HG03354 (cell line): Measurements from ENCODE around the gene RAB34.
"Not testable (repeated sequence)": the region's sequence is repeated elsewhere in the genome, so short reads cannot be mapped to it uniquely, and the experiment has no call there.

Experiments
- ATAC-seq: cut with Tn5 transposase; IDR thresholded peaks from one replicate; pipeline ENCODE4 v1.9.1; 2021; ENCODE audit warnings: mild to moderate bottlenecking; ENCODE audit not compliant: unreplicated experiment, poor library complexity, severe bottlenecking

RAB34 gene

DNA sequence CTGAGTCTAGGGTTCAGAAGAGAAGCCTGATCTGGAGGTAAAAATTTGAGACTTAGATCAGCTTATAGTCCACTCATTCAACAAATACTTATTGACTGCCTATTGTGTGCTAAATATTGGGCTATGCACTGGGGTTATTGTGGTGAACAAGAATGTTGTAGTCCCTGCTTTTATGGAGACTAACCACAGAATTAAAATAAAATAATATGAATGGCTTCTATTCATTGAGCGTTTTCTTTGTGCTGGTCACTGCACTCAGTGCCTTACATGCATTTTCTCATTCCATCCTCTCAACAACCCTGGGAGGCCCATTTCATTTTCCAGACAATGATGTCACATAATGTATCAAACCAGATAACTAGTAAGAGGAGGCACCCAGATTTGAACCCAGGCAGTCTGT lies 15.7 kb upstream of the RAB34 start:
- no peak for ATAC-seq

DNA sequence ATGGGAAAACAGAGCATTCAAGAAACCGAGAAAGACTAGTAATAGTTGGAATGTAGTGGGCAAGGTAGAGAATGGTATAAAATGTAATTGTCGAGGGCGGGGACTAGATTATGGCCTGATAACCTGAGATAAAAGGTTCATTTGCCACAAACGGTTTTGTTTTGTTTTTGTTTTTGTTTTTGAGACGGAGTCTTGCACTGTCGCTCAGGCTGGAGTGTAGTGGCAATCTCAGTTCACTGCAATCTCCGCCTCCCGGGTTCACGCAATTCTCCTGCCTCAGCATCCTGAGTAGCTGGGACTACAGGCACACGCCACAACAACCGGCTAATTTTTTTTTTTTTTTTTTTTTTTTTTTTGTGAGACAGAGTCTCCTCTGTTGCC lies 12.3 kb upstream of the RAB34 start:
- no peak for ATAC-seq

DNA sequence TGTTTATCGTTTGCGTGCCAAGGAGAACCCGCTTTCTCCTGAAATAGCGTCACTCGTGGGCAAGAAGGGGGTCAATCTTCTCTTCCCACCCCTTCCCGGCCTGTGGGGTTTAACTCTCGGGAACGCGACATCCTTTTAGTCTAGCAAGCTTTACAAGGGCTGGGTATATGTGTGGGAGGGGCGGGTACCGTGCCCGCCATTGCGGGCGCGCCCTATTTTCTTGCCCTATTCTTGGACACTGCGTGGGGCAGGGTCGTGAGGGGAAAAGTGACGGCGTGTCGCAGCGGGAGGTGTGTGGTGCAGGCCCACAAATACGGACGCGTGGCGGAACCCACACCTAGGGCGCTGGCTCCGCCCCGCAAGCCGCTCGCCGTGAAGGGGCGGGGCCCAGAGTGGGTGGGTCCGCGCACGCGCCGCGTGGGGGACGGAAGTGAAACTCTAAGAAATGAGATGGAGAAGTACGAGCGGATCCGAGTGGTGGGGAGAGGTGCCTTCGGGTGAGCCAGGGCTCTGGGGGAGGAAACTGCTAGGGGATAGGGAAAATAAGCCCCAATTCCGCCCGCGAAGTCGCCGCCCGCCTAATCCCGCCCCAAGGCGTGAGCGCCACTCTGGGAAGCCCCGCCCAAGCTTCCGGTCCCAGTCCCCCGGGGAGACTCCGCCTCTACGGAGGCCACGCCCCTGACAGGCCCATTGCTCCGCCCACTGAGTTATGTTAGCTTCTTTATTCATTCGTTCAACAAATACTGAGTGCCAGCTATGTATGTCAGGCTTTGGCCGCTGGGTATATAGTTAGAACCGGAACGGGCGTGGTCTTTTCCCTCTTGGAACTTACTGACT lies 10.9 kb upstream of the RAB34 start, which contains the start of gene NEK8:
NEK8 (plus strand) TSS at position 425 of the 837 bp plus-strand sequence; CDS start at position 451, 26 bp downstream.
- ATAC-seq = peak; percentile 42

DNA sequence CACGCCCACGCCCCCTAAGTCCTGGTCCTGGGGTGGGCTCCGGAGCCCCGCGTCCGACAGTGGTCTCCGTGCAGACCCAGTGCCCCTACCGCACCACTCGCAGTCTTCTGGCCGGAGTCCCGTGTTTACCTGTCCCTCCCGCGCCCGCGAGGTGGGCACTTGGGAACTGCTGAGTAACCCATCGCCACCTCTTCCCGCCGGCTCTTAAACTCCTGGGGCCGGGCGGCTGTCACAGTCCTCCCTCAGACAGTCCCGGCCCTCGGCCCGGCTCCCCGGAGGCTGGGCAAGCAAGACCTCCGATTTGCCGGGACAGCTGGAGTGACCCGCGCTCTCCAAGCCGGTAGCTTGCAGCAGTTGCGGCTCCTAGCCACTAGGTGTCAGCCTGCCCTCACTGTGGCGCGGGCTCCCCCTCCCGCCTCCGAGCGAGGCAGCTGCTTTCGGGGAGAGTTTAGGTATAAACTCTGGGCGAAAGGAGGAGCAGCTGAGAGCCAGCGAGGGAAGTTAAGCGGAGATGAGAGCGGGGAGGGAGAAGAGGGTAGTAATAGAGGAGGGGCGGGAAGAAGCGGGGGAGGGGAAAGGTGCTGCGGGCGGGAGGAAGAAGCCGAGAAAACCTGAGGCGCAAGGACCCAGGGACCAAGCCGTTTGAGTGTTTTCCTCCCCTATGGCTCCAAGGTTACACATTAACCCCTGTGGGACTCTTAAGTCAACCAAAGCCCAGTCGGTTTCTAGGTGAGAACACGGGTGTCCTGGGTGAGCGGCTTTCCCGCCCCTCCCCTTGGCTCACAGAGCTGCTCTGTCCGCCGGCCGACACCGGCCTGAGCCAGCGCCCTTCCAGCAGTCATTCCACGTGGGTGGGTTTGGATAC lies 9.2 kb upstream of the RAB34 start:
- ATAC-seq = peak; percentile 43

DNA sequence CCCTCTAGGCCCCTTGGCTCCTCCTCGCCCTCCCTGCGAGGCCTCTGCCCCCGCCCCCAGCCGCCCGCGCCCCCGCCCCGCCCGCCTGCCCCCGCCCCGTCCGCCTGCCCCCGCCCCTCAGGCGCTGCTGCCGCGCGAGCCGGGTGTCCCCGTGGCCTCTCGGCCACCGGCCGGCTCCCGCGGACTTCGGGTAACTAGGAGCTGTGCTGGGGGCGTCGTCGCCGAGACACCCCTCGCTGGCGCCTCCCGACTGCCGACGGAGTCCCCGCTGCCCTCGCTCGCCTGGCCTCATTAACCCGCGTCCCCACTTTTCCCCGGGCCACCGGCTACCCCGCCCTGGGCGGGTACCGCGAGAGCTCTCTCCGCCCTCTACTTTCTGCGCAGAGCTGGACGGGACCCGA lies 8.6 kb upstream of the RAB34 start, which contains the start of gene TLCD1:
TLCD1 (minus strand) TSS at position 8 of the 401 bp plus-strand sequence. CDS start 136 bp downstream, outside the sequence.
- ATAC-seq = no peak

DNA sequence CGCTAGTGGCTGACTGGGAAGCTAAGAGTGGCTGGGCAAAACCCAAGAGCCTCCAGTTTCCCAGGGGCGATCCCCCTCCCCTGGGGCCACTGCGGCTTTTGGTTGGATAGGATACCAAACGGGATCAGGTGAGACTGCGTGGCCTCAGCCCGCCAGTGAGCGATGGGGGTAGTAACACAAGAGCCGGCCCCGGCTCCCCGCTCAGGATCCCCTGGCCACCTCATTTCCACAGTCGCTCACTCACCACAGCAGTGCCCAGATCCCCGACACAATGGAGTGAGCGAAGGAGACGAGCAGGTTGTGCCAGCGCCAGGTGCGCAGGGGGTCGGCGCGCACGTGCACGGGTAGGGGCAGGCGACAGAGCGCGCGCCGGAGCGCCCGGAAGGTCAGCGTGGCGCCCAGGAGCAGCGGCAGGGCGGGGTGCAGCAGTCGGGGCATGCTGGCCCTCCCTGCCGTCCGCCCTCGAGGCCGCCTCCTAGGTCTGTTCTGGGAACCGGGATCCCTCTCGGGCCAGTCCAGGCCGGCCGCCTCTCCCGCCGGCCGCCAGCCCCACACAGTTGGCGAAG lies 8.1 kb upstream of the RAB34 start:
- no peak for ATAC-seq

DNA sequence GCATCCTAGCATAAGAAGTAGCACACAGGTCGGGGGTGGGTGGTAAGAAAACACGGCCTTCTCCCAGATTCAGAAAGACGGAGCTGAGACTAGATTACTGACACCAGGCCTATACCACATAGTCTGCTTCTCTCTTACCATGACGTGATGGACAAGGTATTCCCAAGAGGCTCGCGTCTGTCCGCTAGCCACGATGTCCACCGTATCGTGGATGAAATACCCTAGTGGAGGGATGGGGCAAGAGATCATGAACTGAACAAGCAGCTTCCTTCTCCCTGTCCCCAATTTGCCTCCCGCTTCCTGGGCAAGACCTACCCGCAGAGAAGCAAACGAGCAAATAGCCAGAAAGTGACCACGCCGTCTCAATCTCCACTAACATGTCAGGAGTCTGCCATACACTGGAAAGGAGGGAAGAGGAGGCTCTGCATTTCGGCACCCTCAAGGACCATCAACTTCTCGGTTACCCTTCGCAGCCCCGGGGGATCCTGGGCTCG lies 7.5 kb upstream of the RAB34 start:
- ATAC-seq = no peak

DNA sequence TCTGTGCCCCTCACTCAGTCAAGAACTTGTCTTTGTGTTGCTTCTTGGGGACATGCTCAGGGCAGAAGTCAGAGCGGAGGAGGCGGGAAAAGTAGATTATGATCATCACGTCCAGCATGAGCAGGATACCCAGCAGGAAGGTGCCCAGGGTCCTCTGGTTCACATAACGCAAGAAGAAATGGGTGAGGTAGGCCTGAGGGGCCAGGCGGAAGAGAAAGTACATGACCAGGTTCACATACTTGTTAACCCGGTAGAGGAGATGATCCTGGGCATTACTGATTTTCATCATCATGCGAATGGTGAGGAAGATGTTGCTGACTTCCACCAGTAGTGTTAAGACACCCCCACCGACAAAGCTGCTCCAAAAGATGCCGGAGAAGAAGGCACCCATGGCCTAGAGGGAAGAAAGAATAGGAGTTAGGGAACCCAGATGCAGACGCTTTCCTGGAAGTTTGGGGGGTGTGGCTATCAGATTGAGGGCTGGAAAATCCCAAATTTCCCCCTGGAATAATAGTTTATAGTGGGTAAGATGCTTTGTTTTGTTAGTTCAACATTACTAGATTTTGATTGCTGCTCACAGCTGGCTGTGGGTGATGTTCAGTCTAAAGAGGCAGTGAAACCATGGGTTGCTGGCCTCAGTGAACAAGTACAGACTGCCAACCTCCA lies 7.0 kb upstream of the RAB34 start:
- ATAC-seq = no peak

DNA sequence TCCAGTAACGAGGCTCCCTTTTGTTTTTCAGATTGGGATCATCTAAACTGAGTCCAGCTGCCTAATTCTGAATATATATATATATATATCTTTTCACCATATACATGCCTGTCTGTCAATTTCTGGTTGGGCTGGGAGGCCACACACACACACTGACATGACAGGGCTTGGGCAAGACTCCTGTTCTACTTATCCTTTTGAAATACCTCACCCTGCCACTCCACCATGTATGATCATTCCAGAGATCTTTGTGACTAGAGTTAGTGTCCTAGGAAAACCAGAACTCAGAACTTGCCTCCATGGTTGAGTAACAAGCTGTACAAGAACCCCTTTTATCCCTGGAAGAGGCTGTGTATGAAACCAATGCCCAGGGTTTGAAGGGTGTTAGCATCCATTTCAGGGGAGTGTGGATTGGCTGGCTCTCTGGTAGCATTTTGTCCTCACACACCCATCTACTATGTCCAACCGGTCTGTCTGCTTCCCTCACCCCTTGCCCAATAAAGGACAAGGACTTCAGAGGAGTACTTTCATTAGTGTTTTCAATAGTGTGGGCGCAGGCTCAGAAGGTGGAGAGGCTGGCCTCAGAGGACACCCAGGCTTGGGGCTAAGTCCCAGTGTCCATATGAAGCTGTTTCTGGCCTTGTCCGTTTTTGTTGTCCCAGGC lies 6.3 kb upstream of the RAB34 start:
- ATAC-seq = not testable (repeated sequence)

DNA sequence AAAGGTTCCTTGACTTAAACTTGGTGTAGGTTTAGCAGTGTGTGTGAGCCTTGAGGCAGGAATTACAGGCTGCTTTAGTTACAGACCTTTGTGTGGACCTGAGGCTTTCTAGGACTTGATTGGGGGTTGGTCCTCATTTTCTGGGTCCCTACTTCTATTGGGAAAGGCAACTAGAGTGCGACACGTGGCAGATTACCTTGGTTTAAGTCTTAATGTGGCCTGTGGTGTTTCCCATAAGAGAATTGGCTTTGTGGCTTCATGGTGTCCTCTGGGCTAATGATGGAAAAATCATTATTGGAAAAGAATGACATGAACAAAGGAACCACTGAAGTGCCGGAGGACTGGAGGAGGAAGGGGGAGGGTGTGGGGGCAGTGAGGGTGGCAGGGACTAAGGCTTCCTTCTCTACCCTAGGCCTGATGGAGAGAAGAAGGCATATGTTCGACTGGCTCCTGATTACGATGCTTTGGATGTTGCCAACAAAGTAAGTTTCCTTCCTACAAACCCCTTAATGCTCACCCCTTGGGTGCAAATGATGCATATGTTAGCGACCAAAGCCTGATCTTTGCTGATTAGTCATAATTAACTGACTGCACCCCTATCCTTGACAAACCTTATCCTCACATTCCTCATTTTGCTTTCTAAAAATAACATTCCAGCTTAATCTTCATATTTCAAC lies 5.6 kb upstream of the RAB34 start:
- no peak for ATAC-seq

DNA sequence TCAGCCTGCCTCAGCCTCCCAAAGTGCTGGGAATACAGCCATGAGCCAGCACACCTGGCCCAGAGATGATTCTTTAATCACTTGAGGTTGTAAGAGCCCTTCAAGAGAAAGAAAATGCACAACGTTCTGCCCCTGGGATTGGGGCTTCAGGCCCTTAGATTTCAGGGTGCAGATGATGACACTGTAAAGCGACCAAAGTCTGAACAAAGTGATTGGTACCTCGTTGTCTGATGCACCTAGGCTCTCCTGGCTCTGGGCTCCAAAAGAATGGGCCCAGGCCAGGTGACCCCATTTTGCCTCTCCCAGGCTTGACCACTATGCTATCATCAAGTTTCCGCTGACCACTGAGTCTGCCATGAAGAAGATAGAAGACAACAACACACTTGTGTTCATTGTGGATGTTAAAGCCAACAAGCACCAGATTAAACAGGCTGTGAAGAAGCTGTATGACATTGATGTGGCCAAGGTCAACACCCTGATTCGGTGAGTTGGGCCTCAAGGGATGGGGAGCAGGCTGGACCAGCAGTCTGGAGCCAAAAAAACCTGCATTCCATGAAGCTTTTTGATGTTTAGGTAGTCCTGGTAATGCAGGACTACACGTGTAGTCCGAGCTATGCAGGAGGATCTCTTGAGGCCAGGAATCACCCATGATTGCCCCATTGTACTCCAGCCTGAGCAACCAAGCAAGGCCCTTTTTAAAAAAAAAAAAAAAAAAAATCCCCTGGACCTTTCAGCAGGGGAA lies 4.9 kb upstream of the RAB34 start:
- ATAC-seq = no peak

DNA sequence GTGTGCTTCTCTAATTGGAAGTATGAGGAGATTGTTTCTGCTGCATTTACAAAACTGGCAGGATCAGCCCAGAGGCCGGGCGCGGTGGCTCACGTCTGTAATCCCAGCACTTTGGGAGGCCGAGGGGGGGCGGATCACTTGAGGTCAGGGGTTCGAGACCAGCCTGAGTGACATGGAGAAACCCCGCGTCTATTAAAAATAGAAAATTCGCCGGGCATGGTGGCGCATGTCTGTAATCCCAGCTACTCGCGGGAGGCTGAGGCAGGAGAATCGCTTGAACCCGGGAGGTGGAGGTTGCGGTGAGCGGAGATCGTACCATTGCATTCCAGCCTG lies 3.3 kb upstream of the RAB34 start:
- ATAC-seq = not testable (repeated sequence)

DNA sequence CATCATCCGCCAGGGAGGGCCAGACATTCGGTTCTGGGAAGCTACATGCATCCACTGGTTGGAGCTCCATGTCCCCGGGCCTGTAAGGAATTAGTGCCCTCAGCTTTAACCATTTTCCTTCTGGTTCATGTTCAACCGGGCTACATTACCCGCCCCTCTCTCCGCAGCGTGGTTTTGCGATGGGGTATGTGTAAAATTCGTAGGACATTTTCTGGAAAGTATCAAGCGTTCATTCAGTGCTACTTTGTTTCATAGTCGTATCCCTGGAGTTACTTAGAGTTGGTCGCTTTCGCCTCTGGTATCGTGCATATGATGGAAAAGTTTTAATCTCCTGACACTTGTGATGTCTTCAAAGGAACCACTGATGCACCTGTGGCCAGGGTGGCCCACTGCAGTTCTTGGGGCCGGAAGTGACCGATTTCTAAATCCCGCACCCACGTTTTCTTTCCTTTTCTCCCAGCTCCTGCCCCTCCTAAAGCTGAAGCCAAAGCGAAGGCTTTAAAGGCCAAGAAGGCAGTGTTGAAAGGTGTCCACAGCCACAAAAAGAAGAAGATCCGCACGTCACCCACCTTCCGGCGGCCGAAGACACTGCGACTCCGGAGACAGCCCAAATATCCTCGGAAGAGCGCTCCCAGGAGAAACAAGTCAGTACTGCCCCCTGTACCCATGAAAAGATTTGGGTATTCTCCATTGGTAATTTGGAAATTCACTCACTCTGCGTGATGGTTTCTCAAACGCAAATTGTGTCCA lies 2.8 kb upstream of the RAB34 start:
- no peak for ATAC-seq

DNA sequence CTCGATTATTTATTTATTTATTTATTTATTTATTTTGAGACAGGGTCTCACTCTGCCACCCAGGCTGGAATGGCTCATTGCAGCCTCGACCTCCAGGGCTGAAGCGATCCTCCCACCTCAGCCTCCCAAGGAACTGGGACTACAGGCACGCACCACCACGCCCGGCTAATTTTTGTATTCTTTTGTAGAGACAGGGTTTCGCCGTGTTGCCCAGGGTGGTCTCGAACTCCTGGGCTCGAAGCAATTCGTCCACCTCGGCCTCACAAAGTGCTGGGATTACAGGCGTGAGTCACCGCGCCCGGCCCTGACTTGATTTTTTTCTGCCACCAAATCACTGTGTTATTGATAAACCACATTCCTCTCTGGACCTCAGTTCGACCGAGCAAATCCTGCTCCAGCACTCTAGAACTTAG lies 1.4 kb upstream of the RAB34 start:
- no peak for ATAC-seq

DNA sequence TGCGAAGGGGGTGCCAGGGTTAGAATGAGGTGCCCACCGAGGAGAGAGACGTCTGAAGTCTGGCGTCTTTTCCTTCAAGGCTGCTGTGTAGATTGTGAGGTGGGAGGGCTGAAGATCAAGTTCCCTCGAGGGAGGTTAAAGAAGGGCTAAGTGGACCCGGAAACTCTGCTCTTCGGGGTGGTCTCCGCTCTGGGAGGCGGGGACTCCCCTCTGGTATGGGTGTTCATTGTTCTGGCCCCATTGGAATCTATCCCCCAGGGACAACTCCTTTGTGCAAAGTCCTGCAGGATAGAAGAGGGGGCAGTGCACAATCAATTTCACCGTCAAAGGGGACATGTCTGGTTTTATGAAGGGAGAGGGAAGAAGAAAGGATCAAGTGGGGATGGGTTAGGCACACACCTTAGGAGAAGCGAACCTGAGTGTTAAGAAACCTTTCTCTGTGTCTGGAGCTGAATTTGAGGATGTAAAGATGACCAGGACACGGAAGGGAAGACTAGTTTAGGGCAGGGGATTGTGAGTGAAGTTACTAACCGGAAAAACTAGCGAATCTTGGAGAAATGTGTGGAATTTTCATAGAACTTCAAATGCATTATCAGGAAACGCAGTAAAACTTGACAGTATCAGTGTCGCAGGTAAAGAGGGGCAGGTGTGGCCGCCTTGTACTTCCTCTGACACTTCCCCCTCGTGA lies 809 bp upstream of the RAB34 start:
- no peak for ATAC-seq

DNA sequence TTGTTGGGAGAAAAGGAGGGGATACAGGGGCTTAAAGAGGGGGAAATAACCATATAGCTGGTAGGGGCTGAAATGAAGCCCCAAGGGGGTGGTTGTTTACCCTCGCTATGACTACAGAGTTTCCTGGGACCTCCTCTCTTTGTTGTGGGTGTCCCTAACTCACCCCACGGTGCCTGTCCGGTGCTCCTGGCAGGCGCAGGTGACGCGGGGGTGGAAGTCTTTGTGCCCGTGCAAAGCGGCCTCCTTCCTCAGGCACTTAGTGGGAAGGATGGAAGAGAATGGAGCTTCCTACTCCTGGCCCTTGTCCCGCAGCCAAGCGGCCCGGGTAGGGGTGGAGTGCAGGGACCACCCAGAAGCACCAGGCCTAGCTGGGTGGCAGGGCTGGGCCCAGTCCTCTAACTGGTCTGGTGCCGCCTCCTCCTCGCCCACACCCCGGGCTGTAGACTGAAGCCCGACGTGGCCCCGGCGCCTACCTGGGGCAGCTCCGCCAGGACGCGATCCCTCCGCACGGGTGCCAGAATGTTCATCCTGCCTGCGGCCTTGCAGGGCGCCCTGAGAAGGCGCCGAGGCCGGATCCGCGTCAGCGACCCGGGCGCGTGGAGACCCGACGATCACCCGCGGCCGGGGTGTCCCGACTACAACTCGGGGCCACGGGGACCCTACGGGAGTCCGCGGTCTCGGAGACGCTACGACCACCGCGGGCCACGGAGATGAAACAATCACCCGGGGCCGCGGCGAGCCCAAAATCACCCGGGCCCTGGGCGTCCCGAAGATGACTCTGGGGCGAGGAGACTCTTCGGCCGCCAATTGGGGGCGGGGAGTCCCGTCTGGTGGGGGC lies 709 bp downstream of the RAB34 start:
- no peak for ATAC-seq
